Upper lobe of right lung (tissue), 1 donor: ENCODE data around the gene LAMC1. TPM values are rescaled to one million over a fixed set of nuclear protein-coding genes. Genes with fewer than 3 reads are reported as not detected.

ENCODE experiments used
- ATAC-seq: fragments of 200-7000 bp; cut with Tn5 transposase; one replicate; pipeline ENCODE4 v1.9.1; 2020; ENCODE audit warnings: mild to moderate bottlenecking, moderate library complexity
- DNase-seq: peaks from one replicate; pipeline ENCODE4 v3.0.0-alpha.2; 2020
- H3K27ac ChIP-seq: fragments of 200-600 bp; one replicate; pipeline ENCODE4 v1.8.0; 2022
- H3K27me3 ChIP-seq: fragments of 200-600 bp; one replicate; pipeline ENCODE4 v1.8.0; 2022; ENCODE audit warnings: mild to moderate bottlenecking
- H3K36me3 ChIP-seq: fragments of 200-600 bp; one replicate; pipeline ENCODE4 v1.8.0; 2022
- H3K4me1 ChIP-seq: fragments of 200-600 bp; one replicate; pipeline ENCODE4 v1.8.0; 2022
- H3K4me3 ChIP-seq: fragments of 200-600 bp; one replicate; pipeline ENCODE4 v1.8.0; 2022; ENCODE audit warnings: mild to moderate bottlenecking
- H3K9me3 ChIP-seq: fragments of 200-600 bp; one replicate; pipeline ENCODE4 v1.8.0; 2022
- CTCF ChIP-seq: fragments of 200-600 bp; IDR thresholded peaks from one replicate; pipeline ENCODE4 v1.8.0; 2022; ENCODE audit warnings: antibody characterized with exemption
- intact Hi-C: fragments of 100-400 bp; cut with DNase I; formaldehyde crosslinking; loops from one replicate; pipeline ENCODE4 v1.11.0; 2022
- total RNA-seq: library from RNA; stranded (reverse); fragmentation: NEBNext Ultra II Directional; extraction: Animal tissue kit (Norgen Biotek cat#: 25700); gene quantifications from one replicate; pipeline ENCODE4 v1.2.1, GENCODE V29; 2021
- donor health status: DM: no; HTN: yes; CAD: no; lungs with severe emphysema.

The LAMC1 gene
- total RNA-seq, 1 donor from 2014 or later, result 120 TPM

GRCh38 chr1:183152180-183152579 lies 129.0 kb downstream of the LAMC1 start:
- H3K36me3 ChIP-seq, result no peaks in the 10 kb centered on the region
- no peak for TF ChIP-seq CTCF
- H3K9me3 ChIP-seq, result no peaks in the 10 kb centered on the region
- ATAC-seq (no peak), DNase-seq (no peak)
- no peaks in the 10 kb centered on the region for H3K27me3 ChIP-seq
- H3K4me1 ChIP-seq, result peaks cover 3% of the 10 kb centered on the region
- H3K4me3 ChIP-seq, result no peak overlapping the region
- H3K27ac ChIP-seq, result no peak overlapping the region
- intact Hi-C loops, result no loop called here

GRCh38 chr1:183155939-183156338 lies 132.7 kb downstream of the LAMC1 start:
- H3K27ac ChIP-seq, result no peak overlapping the region
- H3K36me3 ChIP-seq, result no peaks in the 10 kb centered on the region
- H3K27me3 ChIP-seq, result no peaks in the 10 kb centered on the region
- intact Hi-C loops, result no loop called here
- no peak overlapping the region for H3K4me3 ChIP-seq
- TF ChIP-seq CTCF, result no peak
- ATAC-seq (no peak), DNase-seq (no peak)
- H3K4me1 ChIP-seq, result no peaks in the 10 kb centered on the region
- no peaks in the 10 kb centered on the region for H3K9me3 ChIP-seq

GRCh38 chr1:183159960-183160359 lies 136.7 kb downstream of the LAMC1 start:
- peak; percentile 99 for ATAC-seq
- no peak for TF ChIP-seq CTCF
- Histone ChIP-seq H3K9me3 (no peaks in the 10 kb centered on the region), H3K4me1 (no peaks in the 10 kb centered on the region), H3K27me3 (no peaks in the 10 kb centered on the region), H3K4me3 (no peak overlapping the region), H3K27ac (no peak overlapping the region), H3K36me3 (no peaks in the 10 kb centered on the region)
- DNase-seq, result peak; percentile 87
- intact Hi-C loops, result no loop called here

- Histone ChIP-seq H3K4me1 (no peaks in the 10 kb centered on the region), H3K27me3 (no peaks in the 10 kb centered on the region), H3K27ac (no peak overlapping the region), H3K9me3 (no peaks in the 10 kb centered on the region), H3K36me3 (no peaks in the 10 kb centered on the region), H3K4me3 (no peak overlapping the region)
- no peak for ATAC-seq
- intact Hi-C loops, result no loop called here
- DNase-seq, result no peak
- TF ChIP-seq CTCF, result no peak
These were observed 138.2 kb downstream of the LAMC1 start for GRCh38 chr1:183161391-183161790.

GRCh38 chr1:183163316-183163715 lies 140.1 kb downstream of the LAMC1 start:
- H3K4me1 ChIP-seq, result no peaks in the 10 kb centered on the region
- intact Hi-C loops, result no loop called here
- no peaks in the 10 kb centered on the region for H3K36me3 ChIP-seq
- H3K4me3 ChIP-seq, result no peak overlapping the region
- no peaks in the 10 kb centered on the region for H3K27me3 ChIP-seq
- no peak overlapping the region for H3K27ac ChIP-seq
- no peaks in the 10 kb centered on the region for H3K9me3 ChIP-seq
- DNase-seq (no peak), ATAC-seq (no peak)
- no peak for TF ChIP-seq CTCF

- no peak overlapping the region for H3K4me3 ChIP-seq
- intact Hi-C loops, result no loop called here
- peak; percentile 44 for ATAC-seq
- no peaks in the 10 kb centered on the region for H3K27me3 ChIP-seq
- DNase-seq, result no peak
- no peak for TF ChIP-seq CTCF
- H3K27ac ChIP-seq, result no peak overlapping the region
- no peaks in the 10 kb centered on the region for H3K36me3 ChIP-seq
- H3K4me1 ChIP-seq, result no peaks in the 10 kb centered on the region
- no peaks in the 10 kb centered on the region for H3K9me3 ChIP-seq
These were observed 141.1 kb downstream of the LAMC1 start for GRCh38 chr1:183164340-183164739.
